SIG-M5 treated with dmso at 0.1 percent for 504 hours (cell line): ENCODE measurements around the gene ZDHHC18.
"Not testable (repeated sequence)": the region's sequence is repeated elsewhere in the genome, so short reads cannot be mapped to it uniquely, and the experiment has no call there.

Source experiments
- DNase-seq: peaks from one replicate; lab custom pipeline; 2025; ENCODE audit not compliant: unreplicated experiment; lab: John Stamatoyannopoulos, UW

ZDHHC18 gene

DNA sequence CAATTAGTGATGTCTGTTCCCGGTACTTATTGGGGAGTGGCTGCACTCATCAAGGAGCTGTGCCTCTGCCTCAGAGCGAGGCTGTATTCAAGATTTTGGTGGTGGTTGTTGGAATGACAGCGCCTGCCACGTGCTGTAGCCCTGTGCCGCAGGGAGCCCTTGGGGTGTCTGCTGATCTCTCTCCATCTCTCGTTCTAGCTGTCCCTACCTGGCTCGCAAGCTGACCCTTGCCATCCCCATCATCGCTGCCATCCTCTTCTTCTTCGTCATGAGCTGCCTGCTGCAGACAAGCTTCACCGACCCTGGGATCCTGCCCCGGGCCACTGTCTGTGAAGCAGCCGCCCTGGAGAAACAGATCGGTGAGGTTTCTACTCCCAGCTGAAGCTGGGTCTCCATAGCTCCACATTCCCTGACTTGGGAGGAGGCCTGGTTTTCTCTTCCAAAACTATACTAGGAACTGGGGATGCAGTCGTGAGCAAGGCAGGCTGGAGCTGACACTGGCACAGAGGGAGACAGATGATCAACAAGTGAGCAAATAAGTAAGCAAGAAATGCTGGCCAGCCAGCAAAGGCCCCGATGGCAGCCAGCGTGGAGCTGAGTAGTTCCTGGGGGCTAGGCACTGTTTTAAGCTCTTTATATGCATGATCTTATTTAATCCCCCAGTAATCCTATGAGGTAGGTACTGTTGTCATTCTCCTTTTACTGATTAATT lies 5.9 kb downstream of the ZDHHC18 start:
- DNase-seq = no peak

GRCh38 chr1:26833432-26834405 lies 7.2 kb downstream of the ZDHHC18 start:
- DNase-seq = no peak

DNA sequence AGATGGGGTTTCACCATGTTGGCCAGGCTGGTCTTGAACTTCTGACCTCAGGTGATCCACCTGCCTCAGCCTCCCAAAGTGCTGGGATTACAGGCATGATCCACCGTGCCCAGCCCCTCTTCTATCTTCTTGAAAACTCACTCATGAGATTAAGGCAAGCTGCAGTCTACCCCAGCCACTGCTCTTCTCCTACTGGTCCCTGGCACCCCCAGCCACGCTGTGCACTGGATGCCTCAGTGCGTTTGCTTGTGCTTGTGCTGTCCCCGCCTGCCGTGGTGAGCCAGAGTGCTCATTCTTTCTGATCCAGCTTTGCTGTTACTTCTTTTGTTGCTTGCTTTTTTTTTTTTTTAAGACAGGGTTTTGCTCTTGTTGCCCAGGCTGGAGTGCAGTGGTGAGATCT lies 11.2 kb downstream of the ZDHHC18 start:
- DNase-seq = not testable (repeated sequence)

- no peak for DNase-seq
Observed at GRCh38 chr1:26838474-26839338, 12.2 kb downstream of the ZDHHC18 start.

DNA sequence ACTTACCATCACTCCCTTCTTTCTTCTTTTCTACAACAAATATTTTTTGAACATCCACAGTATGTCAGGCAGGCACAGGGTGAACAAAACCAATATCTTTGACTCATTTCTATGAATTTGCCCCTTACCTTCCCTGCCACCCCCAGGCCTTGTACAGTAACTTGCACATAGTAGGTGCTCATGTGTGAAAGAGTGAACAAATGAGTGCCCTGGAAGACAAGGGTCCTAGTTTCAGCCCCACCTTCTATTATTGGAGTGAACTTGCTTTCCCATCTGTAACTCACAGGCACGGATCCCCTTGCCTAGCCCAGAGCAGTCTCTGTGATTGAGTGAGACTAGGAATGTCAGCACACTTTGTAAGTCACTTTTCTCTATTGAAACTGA lies 12.8 kb downstream of the ZDHHC18 start:
- DNase-seq = no peak

DNA sequence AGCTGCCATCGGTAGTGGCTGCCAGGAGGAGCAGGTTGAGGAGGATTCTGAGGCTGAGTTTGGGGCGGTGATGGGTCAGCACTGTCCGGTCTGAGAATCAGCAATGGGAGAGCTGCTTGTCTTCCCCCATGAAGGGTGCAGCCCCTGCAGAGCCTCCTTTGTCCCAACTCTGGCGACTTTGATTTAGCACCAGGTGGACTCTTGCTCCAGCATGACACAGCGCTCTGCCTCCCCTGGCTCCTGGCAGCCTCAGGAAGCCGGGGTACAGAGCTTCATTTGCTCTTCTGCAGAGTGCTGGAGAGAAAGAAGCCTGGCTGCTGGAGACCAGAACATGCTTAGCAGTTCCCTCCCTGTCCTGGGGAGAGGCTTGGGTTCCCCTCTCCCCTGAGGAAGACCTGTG lies 13.3 kb downstream of the ZDHHC18 start:
- DNase-seq = no peak

- DNase-seq = no peak
Observed at GRCh38 chr1:26844424-26845196, 18.1 kb downstream of the ZDHHC18 start.

DNA sequence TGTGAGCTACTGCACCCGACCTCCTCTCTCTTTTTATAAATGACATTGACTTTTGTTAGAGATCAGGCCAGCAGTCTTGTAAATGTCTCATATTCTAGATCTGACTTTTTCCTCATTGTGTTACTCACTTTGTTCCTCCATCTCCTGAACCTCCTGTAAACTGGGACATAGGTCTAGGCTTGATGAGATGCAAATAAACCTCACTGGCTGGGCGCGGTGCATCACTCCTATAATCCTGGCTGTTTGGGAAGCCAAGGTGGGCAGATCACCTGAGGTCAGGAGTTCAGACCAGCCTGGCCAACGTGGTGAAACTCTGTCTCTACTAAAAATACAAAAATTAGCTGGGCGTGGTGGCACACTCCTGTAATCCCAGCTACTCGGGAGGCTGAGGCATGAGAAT lies 21.3 kb downstream of the ZDHHC18 start:
- not testable (repeated sequence) for DNase-seq

GRCh38 chr1:26848499-26848898 lies 22.0 kb downstream of the ZDHHC18 start:
- DNase-seq = no peak

DNA sequence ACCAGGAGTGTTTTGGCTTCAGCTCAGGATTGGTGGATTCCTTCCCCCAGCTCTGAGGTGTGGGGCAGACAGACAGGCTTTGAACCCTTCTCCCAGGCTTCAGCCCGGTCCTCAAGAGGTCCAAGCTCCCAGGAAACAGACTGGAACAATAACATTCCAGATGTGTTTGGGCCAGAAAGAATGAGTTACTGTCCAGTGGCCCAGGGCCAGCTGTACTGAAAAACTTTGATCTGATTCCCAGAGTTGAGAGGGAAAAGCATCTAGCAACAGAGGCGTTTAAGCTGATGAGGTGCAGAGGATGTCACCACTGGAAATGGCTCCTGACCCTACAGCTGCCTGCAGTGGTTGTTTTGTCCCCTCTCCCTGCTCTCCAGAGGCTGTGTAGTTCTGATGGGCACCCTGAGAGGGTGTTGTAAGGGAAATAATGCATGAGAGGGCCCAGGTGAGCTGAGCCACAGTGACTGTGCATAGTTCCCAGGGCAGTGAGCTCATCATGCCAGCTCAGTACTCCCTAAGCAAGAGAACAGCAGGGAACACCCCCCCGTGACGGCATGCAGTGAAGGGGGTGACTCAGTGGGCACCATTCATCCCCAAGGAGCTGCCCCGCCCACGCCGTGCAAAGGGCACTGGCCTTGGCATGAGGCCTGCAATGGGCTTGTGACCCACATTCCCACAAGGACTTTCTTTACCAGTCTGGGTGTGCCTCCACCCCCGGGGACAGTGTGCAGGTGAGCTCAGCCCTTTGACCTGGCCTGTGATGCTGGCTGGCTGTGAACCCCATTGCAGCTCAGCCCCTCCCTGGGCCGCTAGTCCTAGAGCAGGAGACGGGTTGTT lies 22.7 kb downstream of the ZDHHC18 start:
- no peak for DNase-seq

DNA sequence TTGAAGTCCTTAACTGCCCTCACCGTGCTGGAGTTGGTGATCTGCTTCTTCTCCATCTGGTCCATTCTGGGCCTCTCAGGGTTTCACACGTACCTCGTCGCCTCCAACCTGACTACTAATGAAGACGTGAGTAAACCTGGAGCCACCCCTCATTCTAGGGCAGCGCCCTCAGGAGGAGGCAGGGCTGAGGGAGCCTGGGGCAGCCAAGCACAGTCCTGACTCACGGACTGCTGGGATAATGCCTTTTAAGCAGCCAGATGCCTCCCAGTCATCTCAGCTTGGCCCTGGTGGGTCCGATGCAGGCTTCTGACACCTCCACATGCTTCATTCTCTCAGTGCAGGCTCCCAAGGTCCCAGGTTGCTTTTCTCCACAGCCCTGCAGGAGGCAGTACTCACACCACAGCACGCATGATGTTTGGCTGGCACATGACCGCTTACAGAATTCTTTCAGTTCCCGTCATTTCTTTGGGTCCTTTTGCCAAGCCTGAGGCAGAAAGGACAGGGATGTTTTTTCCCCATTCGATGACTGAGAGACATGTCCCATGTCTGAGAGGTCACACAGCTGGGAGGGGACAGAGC lies 24.7 kb downstream of the ZDHHC18 start:
- no peak for DNase-seq

- no peak for DNase-seq
Observed at GRCh38 chr1:26852701-26853100, 26.2 kb downstream of the ZDHHC18 start.

DNA sequence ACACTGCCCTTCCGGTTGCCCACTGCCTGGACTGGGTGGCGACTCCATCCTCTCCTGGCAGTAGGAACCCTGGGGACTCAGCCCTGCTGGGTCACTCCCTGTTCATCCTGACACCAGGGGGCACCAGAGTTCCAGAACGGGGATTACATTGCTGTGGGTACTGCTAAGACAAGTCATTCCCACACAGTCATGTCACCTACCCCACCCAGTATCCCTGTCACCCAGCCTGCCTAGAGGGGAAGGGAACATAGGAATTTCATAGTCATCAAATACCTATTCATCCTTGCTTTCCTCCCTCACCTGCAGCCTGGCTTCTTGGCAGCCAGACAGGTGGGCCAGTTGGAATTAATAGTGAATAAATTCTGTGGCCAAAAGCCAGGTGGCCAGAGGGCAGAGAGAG lies 26.7 kb downstream of the ZDHHC18 start:
- DNase-seq = peak; percentile 73

DNA sequence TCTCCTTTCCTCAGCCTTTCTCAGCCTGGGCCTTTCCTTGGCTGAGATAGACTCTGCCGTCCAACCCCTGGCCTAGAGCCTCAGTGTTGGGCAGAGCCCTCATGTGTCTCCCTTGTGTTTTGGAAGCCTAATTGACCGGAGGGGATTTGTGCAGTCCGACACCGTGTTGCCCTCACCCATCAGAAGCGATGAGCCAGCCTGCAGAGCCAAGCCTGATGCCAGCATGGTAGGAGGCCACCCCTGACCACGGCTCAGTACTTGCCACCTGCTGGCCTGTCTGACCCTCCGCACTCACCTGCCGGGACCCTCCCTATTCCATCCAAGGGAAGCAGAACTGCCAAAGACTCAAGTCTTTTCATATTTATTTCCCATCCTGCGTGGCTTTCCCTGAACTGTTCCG lies 27.1 kb downstream of the ZDHHC18 start:
- DNase-seq = no peak

- no peak for DNase-seq
Observed at GRCh38 chr1:26854906-26855305, 28.4 kb downstream of the ZDHHC18 start.

DNA sequence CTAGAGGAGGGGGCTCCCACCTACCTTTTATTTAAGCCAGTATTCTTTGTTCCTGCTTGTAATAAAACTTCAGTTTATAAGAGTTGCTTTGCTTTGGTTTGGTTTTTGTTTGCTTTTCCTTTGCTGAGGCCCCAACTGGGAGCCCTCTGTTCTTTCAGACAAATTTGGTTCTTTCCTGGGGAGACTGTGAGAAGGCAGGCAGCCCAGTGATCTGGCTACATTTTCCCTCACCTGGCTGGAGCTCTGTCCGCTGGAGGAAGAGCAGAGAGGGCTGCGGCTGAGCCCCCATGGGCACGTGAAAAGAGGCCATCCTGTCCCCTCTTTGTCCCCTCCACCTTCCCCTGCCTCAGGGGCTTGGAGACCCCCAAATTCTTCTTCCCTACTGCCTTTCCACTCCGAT lies 29.1 kb downstream of the ZDHHC18 start:
- DNase-seq = no peak

- no peak for DNase-seq
Observed at GRCh38 chr1:26856181-26856580, 29.7 kb downstream of the ZDHHC18 start.

DNA sequence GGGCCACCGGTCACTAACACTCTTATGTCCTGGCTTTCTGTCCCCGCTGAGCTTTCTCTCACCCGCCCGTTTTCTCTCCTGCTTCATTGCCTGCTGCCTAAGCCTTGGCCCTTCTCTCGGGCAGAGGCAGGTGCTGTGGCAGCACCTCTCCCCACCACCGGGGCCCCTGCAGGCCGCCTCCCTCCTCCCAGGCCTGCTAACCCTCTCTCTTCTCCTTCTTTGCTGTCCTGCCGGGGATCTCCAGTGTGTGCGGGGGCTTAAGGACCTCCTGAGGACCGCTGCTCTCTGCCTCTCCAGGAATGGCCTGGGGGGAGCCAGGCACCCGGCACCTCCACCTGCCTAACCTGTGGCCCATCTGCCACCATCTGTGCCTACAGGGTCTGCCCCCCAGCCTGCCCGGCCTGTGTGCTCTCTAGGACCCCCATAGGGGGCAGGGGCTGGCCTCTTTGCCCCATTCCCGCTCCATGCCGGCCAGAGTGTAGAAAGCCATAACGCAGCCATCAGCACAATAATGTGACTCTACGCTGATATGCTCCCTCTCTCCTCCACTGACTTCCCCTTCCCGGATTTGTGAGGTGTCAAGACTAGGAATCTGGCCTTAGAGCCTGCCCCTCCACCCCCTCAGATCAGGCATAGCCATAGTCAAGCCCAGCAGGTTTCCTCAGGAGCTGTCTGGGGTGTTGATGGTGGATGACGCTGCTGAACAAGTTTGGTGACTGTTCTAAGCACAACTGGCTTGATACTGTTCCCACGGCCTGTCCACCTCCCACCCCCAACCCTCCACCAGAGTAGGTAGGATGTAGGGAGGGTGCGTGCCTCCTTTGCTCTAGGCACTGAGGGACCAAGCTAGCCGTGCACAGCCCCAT lies 30.3 kb downstream of the ZDHHC18 start:
- peak; percentile 20 for DNase-seq
